Omental fat pad (tissue), 4 donors: ENCODE measurements around the gene MAPT. TPM values are rescaled to one million over a fixed set of nuclear protein-coding genes. Genes with fewer than 3 reads are reported as not detected.

Experiments used
- ATAC-seq: fragments of 150-250 bp; one replicate; pipeline ENCODE4 v1.9.1; 2016; ENCODE audit warnings: mild to moderate bottlenecking, moderate library complexity; ENCODE audit not compliant: low FRiP score
- DNase-seq: peaks from one replicate; pipeline ENCODE4 v3.0.0-alpha.2; 2019; ENCODE audit warnings: low spot score
- total RNA-seq, 4 donors: library from RNA; depleted of rRNA; stranded (reverse); fragments of >200 nt; gene quantifications; one replicate each; pipeline ENCODE4 v1.1.0, GENCODE V29; 2016
- TF ChIP-seq, protein P1 (sequence below), 3 donors: fragments of 450-650 bp; IDR thresholded peaks; one replicate each; pipeline ENCODE4 v1.5.1; 2016 to 2017; ENCODE audit warnings: antibody characterized with exemption in 3 of 3, mild to moderate bottlenecking in 3 of 3, moderate library complexity in 2 of 3

MAPT gene
- total RNA-seq, 4 donors from 2014 or later: 4.3 to 18.2 (median 6.4) TPM

DNA sequence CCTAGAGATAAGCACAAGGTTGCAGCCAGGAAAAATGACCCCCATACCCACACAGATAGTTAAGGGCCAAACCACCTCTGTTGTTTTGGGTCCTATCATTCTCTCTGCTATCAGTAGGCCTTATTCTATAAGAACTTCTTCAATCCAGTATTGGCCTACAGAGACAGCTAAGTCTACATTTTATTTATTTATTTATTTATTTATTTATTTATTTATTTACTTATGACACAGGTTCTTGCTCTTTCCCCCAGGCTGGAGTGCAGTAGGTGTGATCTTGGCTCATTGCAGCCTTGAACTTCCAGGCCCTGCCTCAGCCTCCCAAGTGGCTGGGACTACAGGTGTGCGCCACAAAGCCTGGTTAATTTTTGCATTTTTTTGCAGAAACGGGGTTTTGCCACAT, 7.5 kb upstream of the MAPT start:
- ATAC-seq (no peak), DNase-seq (no peak)
- TF ChIP-seq, protein P1, sequence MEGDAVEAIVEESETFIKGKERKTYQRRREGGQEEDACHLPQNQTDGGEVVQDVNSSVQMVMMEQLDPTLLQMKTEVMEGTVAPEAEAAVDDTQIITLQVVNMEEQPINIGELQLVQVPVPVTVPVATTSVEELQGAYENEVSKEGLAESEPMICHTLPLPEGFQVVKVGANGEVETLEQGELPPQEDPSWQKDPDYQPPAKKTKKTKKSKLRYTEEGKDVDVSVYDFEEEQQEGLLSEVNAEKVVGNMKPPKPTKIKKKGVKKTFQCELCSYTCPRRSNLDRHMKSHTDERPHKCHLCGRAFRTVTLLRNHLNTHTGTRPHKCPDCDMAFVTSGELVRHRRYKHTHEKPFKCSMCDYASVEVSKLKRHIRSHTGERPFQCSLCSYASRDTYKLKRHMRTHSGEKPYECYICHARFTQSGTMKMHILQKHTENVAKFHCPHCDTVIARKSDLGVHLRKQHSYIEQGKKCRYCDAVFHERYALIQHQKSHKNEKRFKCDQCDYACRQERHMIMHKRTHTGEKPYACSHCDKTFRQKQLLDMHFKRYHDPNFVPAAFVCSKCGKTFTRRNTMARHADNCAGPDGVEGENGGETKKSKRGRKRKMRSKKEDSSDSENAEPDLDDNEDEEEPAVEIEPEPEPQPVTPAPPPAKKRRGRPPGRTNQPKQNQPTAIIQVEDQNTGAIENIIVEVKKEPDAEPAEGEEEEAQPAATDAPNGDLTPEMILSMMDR (IDR thresholded peaks at IDR 0.05): no peak

DNA sequence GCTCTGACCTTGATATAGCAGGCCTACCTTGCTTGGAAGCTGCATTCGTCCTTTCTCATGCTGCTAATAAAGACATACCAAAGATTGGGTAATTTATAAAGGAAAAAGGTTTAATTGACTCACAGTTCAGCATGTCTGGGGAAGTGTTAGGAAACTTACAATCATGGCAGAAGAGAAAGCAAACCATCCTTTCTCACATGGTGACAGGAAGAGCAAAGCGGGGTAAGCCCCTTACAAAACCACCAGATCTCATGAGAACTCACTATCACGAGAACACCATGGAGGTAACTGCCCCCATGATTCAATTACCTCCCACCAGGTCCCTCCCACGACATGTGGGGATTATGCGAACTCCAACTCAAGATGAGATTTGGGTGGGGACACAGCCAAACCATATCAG, 6.0 kb upstream of the MAPT start:
- DNase-seq: no peak
- TF ChIP-seq, protein P1 (IDR thresholded peaks at IDR 0.05): no peak
- ATAC-seq: no peak

DNA sequence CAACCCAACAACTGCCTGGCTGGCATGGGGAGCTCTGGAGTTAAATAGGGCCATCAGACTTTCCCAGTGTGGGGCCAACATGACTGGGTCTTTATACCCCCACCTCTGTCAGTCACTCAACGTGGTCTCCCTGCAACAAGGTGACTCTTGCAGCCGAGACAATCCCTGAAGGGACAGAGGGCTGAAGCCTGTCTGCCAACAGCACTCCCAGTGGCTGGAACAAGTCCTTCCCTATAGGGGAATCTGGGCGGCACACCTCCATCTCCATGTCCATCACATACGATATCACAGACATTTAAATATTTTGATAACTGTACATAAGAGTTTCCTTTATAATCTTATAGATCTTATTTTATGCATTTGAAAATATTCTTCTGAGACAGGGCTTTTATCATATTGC, 4.8 kb upstream of the MAPT start:
- TF ChIP-seq, protein P1 (IDR thresholded peaks at IDR 0.05): no peak
- ATAC-seq (no peak), DNase-seq (no peak)

DNA sequence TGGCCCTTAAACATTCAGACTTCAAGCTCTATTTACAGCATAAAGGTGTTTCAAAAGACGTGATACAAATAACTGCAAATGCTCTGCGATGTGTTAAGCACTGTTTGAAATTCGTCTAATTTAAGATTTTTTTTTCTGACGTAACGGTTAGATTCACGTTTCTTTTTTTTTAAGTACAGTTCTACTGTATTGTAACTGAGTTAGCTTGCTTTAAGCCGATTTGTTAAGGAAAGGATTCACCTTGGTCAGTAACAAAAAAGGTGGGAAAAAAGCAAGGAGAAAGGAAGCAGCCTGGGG, 681 bp upstream of the MAPT start:
- ATAC-seq (no peak), DNase-seq (no peak)
- TF ChIP-seq, protein P1 (IDR thresholded peaks at IDR 0.05): no peak

DNA sequence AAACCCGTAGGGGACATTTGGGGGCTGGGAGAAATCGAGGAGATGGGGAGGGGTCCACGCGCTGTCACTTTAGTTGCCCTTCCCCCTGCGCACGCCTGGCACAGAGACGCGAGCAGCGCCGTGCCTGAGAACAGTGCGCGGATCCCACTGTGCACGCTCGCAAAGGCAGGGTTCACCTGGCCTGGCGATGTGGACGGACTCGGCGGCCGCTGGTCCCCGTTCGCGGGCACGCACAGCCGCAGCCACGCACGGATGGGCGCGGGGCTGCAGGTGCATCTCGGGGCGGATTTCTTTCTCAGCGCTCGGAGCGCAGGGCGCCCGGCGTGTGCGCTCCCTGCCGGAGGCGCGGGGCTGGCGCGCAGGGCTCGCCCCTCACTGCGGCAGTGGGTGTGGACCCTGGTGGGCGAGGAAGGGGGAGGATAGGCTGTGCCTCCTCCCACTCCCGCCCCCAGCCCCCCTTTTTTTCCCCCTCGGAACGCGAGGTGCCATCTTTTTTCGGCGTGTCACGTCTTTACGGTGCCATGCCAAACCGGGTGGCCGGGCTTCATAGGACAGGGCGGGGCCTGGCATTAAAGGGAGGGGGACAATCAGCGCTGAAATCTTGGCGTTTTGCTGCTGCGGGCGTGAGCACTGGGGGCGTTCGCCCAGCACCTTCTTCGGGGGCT, 1.1 kb downstream of the MAPT start:
- DNase-seq: no peak
- TF ChIP-seq, protein P1 (IDR thresholded peaks at IDR 0.05): no peak
- no peak for ATAC-seq

DNA sequence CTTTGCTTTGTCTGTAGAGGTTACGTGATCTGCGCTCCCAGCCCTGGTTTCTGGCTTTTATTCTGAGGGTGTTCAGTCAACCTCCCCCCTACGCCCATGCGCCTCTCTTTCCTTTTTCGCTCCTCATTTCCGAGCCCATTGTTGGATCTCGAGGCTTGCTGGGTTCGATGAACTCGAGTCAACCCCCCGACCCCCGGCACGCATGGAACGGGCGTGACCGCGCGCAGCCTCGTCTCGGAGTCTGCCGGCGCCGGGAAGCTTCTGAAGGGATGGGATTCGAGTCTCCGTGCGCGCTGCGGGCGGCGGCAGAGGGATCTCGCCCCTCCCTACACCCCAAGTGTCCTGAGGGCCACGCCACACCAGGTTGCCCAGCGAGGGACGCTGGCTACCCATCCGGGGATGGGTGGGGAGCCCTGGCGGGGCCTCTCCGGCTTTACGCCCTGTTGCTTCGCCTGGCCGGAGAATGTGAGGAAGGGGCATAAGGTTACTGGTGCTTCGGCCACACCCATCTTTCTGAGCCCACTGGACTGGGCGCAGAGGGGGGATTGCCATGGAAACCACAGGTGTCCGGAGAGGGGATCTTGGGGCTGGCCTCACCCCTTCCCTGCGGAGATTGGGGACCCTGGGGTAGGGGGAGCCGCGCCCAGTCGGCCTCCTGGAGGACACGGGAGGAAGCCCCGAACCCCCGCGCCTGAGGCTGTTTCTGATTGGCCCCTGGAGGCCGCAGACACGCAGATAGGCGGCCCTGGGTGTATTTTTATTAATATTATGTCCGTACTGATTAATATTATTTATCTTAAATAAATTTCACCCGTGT, 1.8 kb downstream of the MAPT start:
- ATAC-seq (no peak), DNase-seq (no peak)
- TF ChIP-seq, protein P1 (IDR thresholded peaks at IDR 0.05): no peak
